ENCODE data around the gene ZNF80.

DNA sequence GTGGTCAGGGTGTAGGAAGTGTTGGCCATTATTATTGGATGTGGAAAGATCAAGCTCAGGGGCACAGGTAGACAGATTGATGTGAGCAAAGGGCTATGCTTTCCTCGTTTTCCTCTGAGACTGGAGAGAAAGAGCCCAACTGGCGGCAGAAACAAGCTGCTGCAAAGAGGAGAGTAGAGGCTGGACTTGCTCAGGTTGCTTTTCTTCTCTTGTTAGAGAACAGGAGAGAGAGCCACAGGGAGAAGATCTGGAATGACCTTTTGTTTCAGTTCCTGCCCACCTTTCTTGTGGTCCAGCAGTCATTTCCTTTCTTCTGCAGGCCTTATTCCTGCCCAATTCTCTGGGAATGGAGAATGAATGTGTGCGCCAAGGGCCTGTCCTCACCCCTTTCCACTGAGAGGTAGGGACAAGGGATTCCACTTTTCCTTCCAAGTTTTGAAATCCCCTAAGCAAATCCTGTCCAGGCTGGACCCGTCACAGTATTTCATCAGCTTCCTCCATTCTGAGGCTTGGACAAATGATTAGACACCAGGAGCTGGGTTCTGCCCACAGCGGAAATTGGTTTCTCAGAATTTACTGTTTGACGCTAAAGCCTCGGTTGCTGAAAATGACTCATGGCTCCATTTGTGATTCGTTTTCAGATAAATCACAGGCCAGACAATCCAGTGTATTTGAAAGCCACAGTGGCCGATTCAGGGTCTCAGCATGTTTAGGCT, 16.1 kb downstream of the ZNF80 start:
- TF ChIP-seq, protein P1, sequence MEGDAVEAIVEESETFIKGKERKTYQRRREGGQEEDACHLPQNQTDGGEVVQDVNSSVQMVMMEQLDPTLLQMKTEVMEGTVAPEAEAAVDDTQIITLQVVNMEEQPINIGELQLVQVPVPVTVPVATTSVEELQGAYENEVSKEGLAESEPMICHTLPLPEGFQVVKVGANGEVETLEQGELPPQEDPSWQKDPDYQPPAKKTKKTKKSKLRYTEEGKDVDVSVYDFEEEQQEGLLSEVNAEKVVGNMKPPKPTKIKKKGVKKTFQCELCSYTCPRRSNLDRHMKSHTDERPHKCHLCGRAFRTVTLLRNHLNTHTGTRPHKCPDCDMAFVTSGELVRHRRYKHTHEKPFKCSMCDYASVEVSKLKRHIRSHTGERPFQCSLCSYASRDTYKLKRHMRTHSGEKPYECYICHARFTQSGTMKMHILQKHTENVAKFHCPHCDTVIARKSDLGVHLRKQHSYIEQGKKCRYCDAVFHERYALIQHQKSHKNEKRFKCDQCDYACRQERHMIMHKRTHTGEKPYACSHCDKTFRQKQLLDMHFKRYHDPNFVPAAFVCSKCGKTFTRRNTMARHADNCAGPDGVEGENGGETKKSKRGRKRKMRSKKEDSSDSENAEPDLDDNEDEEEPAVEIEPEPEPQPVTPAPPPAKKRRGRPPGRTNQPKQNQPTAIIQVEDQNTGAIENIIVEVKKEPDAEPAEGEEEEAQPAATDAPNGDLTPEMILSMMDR (IDR thresholded peaks at IDR 0.05; ENCODE audit: insufficient read depth, low read length), result no peak
- TF ChIP-seq POLR2AphosphoS5 (IDR thresholded peaks at IDR 0.05; ENCODE audit: low read depth) (no peak), SPI1 (IDR thresholded peaks at IDR 0.05; ENCODE audit: borderline replicate concordance, low read depth) (no peak), GABPA (IDR thresholded peaks at IDR 0.05; ENCODE audit: low read depth) (no peak)
- TF ChIP-seq, protein P2, sequence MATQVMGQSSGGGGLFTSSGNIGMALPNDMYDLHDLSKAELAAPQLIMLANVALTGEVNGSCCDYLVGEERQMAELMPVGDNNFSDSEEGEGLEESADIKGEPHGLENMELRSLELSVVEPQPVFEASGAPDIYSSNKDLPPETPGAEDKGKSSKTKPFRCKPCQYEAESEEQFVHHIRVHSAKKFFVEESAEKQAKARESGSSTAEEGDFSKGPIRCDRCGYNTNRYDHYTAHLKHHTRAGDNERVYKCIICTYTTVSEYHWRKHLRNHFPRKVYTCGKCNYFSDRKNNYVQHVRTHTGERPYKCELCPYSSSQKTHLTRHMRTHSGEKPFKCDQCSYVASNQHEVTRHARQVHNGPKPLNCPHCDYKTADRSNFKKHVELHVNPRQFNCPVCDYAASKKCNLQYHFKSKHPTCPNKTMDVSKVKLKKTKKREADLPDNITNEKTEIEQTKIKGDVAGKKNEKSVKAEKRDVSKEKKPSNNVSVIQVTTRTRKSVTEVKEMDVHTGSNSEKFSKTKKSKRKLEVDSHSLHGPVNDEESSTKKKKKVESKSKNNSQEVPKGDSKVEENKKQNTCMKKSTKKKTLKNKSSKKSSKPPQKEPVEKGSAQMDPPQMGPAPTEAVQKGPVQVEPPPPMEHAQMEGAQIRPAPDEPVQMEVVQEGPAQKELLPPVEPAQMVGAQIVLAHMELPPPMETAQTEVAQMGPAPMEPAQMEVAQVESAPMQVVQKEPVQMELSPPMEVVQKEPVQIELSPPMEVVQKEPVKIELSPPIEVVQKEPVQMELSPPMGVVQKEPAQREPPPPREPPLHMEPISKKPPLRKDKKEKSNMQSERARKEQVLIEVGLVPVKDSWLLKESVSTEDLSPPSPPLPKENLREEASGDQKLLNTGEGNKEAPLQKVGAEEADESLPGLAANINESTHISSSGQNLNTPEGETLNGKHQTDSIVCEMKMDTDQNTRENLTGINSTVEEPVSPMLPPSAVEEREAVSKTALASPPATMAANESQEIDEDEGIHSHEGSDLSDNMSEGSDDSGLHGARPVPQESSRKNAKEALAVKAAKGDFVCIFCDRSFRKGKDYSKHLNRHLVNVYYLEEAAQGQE (IDR thresholded peaks at IDR 0.05; ENCODE audit: insufficient replicate concordance, low read depth), result no peak

Measured in HL-60 (cell line).